GM21825 (cell line): Measurements from ENCODE around the gene SLC2A13.

Experiments used
- ATAC-seq: cut with Tn5 transposase; IDR thresholded peaks from one replicate; pipeline ENCODE4 v1.9.1; 2021; ENCODE audit warnings: mild to moderate bottlenecking, moderate library complexity; ENCODE audit not compliant: unreplicated experiment

SLC2A13 gene

DNA sequence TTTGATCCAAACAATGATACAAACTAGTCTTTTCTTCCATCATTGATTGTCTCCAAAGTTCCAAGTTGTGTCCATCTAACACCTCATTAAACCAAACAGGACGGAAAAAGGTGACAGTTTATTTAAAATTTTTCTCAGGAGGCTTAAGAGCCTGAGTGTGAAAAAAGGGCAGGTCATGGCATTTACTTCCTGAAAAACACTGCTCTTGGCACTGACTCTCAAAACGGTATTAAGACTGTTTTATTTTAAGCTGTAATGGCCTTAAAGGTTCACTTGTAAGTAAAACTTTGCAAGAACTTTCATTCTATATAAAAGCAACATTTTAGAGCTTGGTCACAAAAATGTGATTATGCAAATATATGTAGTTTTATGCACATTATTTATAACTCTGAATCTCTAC, 222.5 kb downstream of the SLC2A13 start:
- ATAC-seq, result no peak

- no peak for ATAC-seq
Observed at GRCh38 chr12:39878753-39879152, 227.1 kb downstream of the SLC2A13 start.

DNA sequence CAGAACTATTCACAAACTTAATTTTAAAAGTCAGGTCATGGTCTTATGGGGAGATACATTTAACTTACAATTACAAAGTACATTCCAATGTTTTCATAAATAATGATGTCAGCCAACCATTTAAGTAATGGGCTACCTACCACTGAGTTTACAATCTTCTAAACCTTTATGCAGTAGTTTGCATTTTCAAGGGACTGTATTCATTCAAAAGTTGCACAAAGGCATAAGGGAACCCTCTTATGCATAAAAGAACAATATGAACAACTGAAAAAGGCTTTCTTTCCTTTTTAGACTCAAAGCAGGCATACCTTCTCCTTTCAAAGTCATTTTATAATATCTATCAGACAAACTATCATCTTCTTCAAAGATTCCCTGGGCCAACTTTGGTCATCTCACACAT, 230.2 kb downstream of the SLC2A13 start:
- no peak for ATAC-seq

GRCh38 chr12:39874785-39875184, 231.1 kb downstream of the SLC2A13 start:
- no peak for ATAC-seq

- ATAC-seq, result no peak
Observed at GRCh38 chr12:39873065-39873464, 232.8 kb downstream of the SLC2A13 start.

- no peak for ATAC-seq
Observed at GRCh38 chr12:39872425-39872824, 233.5 kb downstream of the SLC2A13 start.

DNA sequence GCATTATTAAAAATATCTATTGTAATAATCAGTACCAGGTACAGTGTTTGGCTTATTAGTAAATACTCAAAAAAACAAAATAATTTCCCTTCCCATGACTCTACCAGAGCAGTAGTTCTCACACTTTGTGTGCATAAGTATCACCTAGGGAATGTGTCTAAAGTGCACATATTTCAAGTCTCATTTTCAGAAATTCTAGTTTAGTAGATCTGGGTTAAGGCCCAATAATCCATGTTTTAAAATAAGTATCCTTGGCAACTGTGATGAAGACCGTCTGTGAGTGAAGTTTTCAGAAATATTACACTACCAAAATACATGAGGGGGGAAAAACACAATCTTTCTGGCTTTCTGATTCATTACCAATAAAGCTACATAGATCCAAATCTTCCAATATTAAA, 237.6 kb downstream of the SLC2A13 start:
- no peak for ATAC-seq

GRCh38 chr12:39867631-39868327, 238.1 kb downstream of the SLC2A13 start:
- ATAC-seq, result no peak

- no peak for ATAC-seq
Observed at GRCh38 chr12:39866135-39866534, 239.7 kb downstream of the SLC2A13 start.

GRCh38 chr12:39860695-39861094, 245.2 kb downstream of the SLC2A13 start:
- ATAC-seq, result no peak

DNA sequence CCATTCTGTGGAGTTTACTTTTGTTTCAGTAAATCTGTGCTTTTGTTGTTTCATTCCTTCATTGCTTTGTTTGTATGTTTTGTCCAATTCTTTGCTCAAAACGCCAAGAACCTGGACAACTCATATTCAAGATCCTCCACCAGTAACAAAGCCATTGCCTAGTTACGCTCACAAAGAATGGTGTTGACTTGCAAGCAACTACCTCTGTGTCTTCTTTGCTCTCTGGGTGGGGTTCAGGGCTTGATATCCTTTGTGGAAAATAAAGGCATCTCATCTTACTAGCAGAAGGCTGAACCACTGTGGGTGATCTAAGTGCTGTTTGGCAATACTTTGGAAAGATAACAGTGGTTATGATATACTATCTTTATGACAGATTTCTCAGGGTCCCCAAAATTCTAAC, 252.9 kb downstream of the SLC2A13 start:
- no peak for ATAC-seq

DNA sequence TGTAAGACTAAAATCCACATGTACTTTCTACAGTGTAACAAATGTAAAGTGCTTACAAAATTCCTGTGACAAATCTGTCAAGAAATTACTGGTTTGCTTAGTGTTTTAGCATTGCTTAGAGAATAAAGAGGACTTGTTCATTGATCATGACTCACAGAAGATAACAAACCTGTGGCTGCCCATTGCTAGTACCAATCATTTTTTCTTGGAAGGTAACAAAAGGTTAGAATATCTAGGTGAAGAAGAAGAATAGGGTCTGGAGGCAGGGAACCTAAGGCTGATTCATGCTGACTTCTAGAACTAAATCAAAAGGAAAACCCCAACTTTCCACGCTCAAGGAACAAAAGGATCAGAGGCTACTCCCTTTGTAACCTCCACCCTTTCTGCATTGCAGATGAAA, 253.5 kb downstream of the SLC2A13 start:
- ATAC-seq, result no peak

GRCh38 chr12:39848218-39848617, 257.7 kb downstream of the SLC2A13 start:
- ATAC-seq, result peak; percentile 45

DNA sequence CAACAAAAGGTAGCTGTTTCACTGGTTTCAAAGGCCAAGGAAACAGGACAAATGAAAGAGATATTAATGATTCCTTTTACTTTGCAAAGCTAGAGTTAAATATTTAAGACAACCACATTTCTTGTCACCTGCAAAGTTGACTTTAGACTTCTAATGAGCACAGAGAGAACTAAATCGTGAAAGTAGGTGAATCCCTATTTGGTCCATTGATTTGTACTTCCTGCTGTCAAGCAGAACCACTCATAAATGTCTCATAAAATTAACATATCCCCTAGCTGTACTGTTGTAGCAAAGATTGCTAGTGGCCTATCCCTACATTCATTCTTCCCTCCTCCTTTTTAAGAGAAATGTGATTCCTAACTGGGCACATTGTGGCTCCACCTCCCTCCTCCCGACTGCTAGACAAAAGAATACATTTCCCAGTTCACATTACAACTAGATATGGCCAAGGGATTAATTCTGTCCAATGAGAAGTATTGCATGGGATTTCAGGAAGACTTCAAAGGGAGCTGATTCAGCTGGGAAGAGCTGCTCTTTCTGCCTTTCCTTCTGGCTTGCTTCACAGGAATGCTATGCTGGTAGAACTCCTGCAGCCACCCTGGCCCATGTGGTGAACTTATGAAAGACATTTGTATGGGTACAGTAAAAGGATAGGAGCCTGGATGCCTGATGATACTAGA, 258.8 kb downstream of the SLC2A13 start:
- ATAC-seq, result no peak

- no peak for ATAC-seq
Observed at GRCh38 chr12:39846304-39846703, 259.6 kb downstream of the SLC2A13 start.

DNA sequence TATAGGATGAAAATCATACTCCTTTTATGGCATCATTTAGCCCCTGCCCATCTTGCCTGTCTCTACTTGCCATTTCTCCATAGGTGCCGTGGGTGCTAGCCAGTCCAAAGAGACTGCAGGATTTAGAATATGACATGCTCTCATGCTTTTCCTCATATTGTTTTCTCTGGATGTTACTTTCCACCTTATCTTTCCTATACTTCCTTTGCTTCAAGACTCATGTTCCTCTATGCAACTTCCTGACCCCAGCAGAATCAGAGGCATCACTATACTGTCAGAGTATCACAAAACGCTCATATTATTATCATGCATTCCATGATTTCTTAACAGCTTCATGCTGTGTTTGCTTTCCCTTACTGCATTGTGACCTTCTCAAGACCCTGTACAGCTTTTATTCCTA, 265.5 kb downstream of the SLC2A13 start:
- ATAC-seq, result no peak

- no peak for ATAC-seq
Observed at GRCh38 chr12:39839072-39839471, 266.8 kb downstream of the SLC2A13 start.

DNA sequence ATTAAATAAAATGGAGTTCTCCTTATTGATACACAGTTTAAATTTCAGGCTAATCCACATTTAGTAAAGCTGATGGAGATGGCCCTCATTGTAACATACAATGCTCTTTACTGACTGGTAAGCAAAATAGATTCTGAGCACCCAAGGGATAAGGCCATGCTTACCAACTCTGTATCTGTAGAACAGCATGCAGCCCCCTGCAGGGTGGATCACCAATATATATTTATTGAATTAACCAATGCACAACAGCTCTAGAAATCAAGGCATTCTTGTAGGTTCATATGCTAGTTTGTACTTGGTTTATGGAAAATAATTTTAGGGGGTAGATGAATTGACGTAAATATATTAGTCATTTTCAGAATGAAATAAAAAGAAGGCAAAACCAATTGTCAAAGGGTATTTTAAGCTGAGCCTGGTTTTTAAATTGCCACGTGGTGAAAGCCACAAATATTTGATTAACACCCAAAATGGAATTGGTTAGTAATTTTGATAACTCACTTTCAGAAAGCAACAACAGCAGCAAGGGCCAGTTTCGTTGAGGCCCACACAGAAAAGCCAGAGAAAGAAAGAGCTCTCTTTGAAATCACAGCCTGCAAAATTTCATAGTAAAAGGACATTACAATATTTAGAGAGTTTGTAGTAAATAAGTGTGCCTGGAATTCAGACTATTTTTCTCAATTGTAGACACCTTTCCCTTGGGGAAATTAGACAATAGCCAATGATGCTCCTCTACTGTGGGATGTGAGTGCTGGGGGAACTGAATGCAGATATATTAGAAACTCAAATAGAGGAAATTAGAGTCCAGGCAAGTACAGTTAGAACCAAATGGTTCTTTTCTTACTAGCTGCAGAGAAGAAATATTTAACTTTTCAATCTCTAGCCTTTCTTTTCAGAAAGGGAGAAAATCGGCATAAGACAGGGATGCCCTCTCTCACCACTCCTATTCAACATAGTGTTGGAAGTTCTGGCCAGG, 270.1 kb downstream of the SLC2A13 start:
- no peak for ATAC-seq

GRCh38 chr12:39831587-39832315, 274.1 kb downstream of the SLC2A13 start:
- no peak for ATAC-seq

- no peak for ATAC-seq
Observed at GRCh38 chr12:39830852-39831520, 274.9 kb downstream of the SLC2A13 start.
